HG02642 (cell line): ENCODE data around the gene BCAP31.
"Not testable (repeated sequence)": the region's sequence is repeated elsewhere in the genome, so short reads cannot be mapped to it uniquely, and the experiment has no call there.

Experiments
- ATAC-seq: cut with Tn5 transposase; IDR thresholded peaks from one replicate; pipeline ENCODE4 v1.9.1; 2021; ENCODE audit warnings: mild to moderate bottlenecking; ENCODE audit not compliant: unreplicated experiment, poor library complexity

The BCAP31 gene

DNA sequence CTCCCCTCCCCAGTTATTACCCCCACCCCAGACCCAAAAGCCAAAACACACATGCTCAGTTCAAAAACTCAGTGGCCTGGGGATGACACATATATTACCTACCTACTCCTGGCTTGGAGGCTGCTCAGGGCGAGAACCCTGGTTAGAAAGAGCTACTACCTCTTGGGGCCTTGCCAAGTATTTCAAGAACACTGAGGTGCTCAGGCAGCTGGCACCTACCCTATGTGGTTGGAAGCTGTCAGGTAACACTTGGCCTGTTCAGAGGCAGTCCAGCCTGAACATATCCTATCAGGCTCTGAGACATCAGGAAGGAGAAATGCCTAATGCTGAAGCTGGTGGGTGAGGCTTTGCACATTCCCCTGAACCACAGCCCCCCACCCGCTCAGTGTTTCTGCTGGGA is 4.9 kb downstream of the BCAP31 start:
- ATAC-seq: no peak

- no peak for ATAC-seq
Measured at GRCh38 chrX:153717445-153717844, 6.7 kb downstream of the BCAP31 start.

DNA sequence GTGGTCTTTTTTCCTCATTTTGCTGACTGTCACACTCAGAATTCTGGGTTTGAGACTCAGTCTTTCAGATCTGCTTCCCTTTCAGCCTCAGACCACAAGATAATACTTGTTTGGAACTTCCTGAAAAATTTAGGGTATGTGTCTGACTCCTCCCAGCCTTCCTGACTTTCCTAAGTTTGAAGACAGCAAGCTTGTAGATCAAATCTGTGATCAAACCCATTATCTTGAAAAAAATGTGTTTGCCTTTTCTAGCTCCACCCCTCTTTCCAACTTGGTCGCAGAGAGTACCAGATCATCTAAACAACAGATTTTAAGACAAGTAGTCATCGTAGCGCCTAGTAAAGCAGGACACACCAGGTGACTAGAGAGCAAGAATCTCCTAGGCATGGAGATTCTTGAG is 9.9 kb downstream of the BCAP31 start:
- no peak for ATAC-seq

- ATAC-seq: no peak
Measured at GRCh38 chrX:153709726-153710674, 14.2 kb downstream of the BCAP31 start.

GRCh38 chrX:153708415-153708814 is 15.8 kb downstream of the BCAP31 start:
- ATAC-seq: no peak

DNA sequence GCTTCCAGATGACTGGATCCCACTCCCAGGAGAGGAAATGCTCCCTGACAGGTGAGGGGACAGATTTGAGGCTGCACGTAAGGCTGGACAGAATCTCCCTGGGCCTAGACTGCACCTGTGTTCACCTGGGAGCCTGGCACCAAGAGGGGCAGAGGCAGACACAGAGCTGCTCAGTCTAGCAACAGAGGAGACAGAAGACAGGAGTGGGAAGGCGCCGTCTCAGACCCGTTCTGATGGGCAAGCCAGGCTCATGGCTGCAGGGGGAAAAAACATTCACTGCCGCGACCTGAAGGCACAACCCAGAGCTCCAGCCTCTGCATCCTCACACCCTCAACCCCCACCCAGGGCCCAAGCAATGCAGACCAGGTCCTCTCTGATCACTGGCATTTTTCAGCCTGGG is 16.8 kb downstream of the BCAP31 start:
- ATAC-seq: no peak

GRCh38 chrX:153706799-153707198 is 17.4 kb downstream of the BCAP31 start:
- no peak for ATAC-seq

DNA sequence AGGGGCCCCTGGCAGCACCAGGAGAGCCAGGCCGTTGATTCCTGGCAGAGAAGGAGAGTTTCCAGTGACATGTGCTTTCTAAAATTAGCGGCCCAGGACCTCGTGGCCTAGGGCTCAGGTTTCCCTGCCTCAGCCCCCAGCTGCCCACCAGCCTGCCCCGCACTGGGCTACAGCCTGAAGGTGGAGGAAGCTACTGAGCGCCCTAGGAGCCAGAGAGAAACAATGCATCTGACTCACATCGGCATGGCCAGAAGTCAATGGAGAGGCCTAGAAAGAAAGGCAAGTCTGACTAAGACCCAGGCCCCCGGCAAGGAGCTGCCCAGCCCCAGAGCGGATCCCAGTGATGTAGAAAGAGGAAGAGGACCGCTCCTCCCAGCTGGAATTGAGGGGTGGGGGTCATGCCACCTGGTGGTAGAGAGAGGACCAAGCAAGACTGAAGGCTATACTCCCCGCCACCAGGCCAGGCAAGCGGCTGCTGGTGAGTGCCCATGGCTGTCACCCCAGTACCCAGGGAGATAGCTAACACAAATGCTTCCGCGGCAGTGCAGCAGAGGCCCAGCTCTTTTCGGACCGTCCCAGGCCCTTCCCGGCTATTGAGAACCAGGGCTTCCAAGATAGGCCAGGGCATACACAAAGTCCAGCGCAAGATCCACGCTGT is 18.7 kb downstream of the BCAP31 start:
- not testable (repeated sequence) for ATAC-seq

DNA sequence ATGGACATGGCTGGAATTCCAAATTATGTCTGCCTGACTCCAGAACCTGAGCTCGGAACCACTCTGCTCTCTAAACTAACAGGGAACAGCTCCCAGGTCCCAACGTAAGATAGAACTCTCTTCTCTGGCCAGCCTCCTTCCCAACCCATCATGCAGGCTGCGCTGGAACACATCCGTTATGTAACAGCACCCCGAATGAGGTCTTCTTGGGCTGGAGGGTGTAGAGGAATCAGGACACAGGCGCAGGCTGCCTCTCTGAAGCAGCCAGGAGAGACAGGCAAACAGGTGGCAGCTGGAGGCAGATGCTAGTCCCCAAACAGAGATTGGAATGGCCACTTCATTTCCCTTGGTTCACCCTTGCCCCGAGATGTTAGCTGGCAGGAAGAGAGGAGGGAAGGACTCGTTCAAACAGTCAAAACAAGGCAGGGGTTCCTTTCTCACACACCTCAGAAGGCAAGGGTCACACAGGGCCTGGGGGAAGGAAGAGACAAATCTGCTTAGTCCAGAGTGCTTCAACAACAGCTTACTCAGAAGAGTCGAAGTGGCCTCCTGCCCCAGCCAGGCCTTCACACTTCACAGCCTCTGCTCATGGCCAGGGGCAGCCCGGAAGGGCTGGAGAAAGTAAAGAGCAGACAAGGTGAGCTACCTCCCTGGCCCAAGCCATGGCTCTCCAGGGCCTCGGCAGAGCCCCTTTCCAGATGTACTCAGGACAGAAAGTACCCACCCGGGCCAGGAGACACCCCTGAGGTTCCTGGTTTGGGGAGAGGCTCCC is 19.4 kb downstream of the BCAP31 start:
- not testable (repeated sequence) for ATAC-seq

DNA sequence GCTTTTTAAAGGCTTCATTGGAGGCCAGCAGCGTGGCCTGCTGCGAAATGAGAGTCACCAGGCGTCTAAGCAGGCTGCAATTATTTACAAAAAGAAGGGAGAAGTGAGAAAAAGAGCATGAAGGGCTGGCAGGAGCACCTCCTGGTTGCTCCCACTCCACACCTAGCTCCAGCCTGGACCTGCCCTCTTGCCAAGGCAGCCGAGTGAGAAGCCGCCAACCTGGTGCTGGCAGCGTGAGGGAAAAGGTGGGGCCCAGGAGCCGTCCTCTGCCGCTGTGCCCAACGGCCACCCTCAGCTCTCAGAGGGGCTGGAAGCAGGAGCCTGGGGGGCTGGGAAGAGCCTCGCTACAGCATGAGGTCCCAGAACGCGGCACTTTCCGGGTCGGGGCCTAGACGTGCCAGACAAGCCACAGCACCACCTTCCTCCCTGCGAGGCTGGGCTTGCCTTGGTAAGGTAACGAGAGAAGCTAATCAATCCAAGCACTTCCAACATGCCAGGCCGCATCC is 20.1 kb downstream of the BCAP31 start:
- ATAC-seq: no peak

DNA sequence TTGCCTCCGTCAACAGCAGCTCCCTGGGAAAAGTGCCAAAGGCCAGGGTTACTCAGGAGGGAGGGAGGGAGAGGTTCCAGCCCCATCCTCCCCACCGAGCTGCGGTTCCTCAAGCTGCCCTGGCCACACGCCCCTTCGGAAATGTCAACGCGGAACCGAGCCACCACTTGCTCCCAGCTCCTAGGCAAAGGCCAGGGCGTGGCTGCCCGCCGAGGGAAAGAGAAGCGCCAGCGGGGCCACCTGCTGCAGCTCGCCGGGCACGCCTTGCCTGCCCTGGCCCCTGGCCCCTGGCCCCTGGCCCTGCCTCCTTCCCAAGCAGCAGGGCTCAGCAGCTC is 21.2 kb downstream of the BCAP31 start:
- ATAC-seq: no peak

DNA sequence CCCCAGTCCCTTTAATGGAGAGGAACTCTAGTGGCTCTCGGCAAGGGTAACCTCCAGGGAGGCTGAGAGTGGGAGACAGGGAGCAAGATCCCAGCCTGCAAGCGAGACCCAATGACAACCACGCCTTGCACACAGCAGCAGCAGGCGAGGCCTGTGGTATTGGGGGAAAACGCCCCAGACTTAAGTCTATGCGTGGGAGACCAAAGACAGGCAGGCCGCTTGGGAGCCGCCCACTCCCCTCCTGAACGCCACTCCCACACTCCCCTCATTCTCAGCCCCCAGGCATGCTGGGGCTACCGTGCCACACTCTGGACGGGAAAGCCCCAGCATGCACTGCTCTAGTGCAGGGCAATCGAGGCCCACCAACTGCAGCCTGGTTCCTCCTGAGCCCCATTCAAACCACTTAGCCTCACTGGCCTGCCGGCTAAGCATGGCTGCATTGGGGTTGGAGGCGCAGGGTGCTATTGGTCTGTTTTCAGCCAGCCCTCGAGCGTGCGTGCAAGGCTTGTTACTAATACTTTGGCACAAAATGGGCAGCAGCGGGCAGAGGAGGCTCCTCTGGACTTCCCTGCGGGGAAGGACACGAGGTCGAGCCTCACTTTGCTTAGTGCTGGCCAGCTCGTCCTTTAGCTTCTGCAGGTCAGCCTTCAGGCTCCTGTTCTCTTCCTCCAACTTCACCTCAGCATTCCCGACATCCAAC is 21.7 kb downstream of the BCAP31 start:
- ATAC-seq: no peak

- ATAC-seq: no peak
Measured at GRCh38 chrX:153701706-153702105, 22.5 kb downstream of the BCAP31 start.

DNA sequence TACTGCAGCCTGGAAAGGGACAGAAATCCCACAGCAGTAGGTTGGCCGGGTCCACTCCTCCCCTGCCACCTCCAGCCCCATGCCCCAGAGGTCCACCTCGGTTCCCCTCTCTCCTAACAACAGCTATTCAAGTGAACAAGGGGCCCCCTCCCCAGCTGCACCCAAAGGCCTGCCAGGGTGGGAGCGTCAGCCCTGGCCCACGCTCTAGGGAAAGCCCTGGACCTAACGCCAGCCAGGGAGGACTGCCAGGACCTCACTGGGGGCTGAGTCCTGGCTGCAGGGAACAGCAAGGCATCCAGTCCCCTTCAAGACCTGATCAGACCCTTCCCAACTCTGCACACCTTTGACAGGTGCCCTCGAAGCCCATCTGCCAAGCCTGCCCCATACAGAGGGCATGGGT is 23.2 kb downstream of the BCAP31 start:
- ATAC-seq: no peak

- ATAC-seq: no peak
Measured at GRCh38 chrX:153700376-153700945, 23.7 kb downstream of the BCAP31 start.

DNA sequence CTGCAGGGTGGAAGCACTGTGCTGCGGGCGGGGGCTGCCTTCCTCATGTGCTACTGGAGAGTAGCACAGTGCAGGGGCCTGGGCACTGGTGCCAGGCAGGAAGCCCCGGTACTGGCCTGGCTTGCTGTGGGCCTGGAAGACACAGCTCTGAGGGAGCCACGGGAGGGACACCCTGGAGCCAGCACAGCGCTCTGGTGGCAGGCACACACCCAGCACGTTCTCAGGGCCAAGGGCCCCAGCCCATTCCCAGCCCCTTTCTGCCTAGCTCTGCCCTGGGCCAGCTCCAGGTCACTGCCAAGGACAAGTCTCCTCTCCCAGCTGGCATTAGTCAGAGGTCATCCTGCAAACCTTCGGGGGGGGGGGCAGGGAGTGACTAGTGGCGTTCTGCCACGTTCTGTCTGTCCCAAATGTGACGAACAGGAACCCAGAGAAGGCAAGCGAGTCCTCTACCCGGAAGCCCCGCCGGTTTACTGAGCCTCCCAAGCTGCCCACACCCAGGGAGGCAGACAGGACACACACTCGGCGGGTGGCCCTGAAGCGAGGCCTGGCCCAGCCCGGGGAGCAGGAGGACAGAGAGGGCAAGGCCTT is 24.3 kb downstream of the BCAP31 start:
- not testable (repeated sequence) for ATAC-seq

DNA sequence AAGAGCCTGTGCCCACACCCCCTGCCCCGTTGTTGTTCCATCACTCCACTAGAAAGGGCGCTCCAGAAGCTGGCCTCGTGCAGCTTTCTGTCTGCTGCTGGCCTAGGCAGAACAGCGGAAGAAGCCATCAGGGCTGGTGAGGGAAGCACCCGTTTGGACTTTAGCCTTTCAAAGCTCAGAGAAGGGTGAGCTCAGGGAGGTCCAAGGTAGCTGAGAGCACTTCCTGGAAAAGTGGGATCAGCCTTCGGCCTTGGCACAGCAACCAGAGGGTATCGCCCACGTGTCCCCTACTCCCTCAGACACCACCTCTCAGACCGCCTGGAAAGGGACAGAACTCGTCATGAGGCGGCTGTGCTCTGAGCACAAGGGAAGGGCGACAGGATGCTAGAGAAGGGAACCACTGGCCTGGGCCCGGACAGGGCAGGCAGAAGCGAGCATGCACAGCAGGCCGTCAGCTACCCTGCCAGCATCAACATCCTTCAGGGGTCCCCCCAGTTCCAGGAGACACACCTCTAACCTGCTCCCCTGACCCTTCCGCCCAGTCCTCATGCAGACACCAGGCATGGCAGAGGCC is 24.9 kb downstream of the BCAP31 start:
- not testable (repeated sequence) for ATAC-seq

GRCh38 chrX:153697924-153698865 is 26.0 kb downstream of the BCAP31 start:
- ATAC-seq: no peak
